ENCODE measurements around the gene RNF220.

- TF ChIP-seq CTCF (IDR thresholded peaks at IDR 0.05) (no peak), POLR2A (IDR thresholded peaks at IDR 0.05) (no peak)
Measured at GRCh38 chr1:44566281-44567046, 161.4 kb downstream of the RNF220 start.

Data from heart left ventricle (tissue), 13 donors.